LNCAP (cell line): ENCODE results near the gene AARS2.

Experiments used
- CTCF ChIP-seq: fragments of 450-650 bp; IDR thresholded peaks from 2 replicates; pipeline ENCODE4 v1.5.1; 2017; ENCODE audit warnings: mild to moderate bottlenecking

Gene AARS2

DNA sequence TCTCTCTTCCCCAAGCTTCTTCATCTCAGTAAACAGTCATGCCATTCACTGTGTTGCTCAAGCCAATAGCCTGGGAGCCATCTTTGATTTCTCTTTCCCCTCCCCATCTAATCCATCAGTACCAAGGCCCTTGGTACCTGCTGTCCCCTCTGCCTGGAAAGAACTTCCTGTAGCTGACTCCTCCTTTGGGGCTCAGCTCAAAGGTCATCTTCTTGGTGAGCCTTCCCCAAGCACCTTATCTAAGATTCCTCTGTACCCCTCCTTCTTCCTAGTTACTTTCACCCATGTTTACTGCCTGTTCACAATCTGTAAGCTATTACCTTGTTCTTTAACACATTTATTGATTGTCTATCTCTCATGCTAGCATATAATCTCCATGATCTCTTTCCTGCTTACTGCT, 3.5 kb downstream of the AARS2 start:
- no peak for TF ChIP-seq CTCF

- TF ChIP-seq CTCF: no peak
Measured at GRCh38 chr6:44309092-44309491, 4.1 kb downstream of the AARS2 start.

DNA sequence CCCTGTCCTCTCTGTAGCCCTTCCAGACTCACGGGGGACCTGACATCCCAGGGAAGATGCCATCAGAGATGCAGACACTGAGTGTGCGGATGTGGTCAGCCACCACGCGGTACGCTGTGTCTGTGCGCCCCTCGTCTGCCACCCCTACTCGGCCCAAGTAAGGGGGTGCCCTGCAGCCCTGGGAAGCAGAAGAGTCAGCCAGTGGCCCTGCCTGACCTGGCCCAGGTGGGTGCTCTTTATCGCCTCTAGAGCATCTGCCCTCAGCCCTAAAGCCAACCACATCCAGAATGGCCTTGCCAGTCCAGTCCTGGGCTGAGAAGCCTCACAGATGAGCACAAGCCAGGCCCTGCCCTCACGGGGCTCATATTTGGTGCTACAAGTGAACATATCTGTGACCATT, 5.9 kb downstream of the AARS2 start:
- TF ChIP-seq CTCF: no peak

GRCh38 chr6:44306710-44307109, 6.4 kb downstream of the AARS2 start:
- TF ChIP-seq CTCF: no peak

DNA sequence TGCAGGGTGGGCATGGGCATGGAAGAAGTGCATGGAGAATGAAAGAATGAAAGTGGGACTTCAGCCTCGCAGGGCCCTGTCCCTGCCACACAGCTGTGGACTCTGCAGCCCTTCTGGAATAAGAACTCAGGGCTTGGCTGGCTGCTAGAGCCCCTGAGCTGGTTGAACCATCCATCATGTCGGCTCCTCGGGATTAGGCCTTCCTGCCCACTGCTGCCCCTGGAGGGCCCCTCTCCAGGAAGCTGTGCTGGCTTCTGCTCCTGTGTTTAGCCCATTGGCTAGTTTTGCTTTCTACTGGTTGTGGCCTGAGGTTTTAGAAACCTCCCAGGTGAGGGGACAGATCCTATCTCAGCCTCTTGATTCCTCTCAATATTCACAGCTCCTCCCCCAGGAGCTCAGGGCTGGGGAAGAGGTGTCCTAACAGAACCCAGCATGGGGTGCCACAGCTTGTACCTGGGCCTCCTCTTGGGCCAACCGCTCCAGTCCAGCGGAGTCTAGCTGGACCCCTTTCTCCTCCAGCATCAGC, 7.9 kb downstream of the AARS2 start:
- TF ChIP-seq CTCF: no peak

GRCh38 chr6:44304282-44305199, 8.6 kb downstream of the AARS2 start:
- peak; percentile 69 for TF ChIP-seq CTCF

DNA sequence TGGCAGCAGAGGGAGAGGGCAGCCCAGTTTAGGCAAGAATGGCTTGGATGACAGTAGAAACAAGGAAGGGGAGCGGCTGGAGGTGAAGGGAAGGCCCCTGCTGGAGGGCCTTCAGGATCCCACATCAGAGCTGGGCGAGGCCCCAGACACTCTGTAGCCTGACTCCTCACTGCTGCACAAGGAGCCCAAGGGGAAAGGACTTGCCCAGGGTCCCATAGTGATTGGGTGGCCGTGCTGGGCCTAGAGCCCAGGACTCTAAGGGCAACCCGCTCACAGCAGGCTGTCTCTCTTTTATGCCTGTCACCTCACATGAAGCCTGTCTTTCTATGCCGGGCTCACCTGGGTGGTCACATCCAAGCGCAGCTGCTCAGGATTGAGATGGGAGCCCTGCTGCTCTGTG, 9.3 kb downstream of the AARS2 start:
- no peak for TF ChIP-seq CTCF
